Measurements from ENCODE around the gene GABRG3.

GABRG3 gene

GRCh38 chr15:27456807-27457206 lies 485.8 kb downstream of the GABRG3 start:
- in situ Hi-C loops (cut with MboI; ENCODE audit: low sequenced_read_pairs), result no loop called here

- in situ Hi-C loops (cut with MboI; ENCODE audit: low sequenced_read_pairs), result no loop called here
Observed at GRCh38 chr15:27457766-27458165, 486.8 kb downstream of the GABRG3 start.

DNA sequence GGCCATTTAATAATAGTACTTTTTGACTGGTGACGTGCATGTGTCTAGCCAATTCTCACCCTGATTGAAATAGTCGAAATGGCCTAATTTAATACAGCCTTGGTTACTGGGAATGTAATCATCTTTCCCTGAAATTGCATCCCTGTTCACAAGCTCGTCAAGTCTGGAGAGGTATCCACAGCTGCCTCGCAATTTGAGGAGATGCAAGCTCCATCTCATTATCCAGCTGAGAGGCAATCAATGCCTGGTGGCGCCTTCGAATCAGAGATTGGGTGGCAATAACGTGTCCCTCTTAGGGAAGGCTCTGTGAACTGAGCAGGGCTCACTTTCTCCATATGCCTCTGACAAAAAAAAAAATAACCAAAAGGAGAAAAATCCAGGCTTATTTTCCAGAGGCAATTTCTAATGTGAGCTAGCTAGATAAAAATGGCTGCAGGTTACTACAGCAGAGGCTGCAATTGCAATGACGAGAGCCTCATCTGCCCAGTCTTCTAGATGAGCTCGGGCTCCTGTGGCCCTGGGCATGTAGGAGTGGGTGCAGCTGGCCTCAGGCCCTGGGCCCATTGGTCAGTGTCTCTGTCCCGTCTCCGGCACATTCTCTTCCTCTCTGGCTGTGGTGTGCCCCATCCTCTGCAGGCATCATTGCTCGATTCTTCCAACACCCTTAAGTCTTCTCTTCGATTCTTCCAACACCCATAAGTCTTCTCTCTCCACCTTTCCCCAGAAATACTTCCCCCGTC lies 487.5 kb downstream of the GABRG3 start:
- in situ Hi-C loops (cut with MboI; ENCODE audit: low sequenced_read_pairs), result no loop called here

DNA sequence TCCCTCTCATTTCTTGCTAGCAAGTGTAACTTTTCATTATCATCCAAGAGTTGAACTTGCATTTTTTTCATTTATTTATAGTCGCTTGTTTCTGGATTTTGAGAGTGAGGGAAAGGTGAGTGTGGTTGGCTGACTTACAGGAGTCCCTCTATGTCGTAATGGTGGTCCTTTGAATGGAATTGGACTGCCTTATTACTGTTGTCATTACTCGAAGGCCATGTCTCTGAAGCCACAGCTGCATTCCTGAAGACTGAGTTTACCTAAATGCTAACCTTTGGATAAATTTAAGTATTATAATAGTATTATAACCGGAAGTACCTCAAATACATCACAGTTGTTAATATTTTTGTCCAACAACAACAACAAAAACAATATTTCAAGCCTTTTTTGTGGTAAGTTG lies 488.9 kb downstream of the GABRG3 start:
- in situ Hi-C loops (cut with MboI; ENCODE audit: low sequenced_read_pairs), result no loop called here

- in situ Hi-C loops (cut with MboI; ENCODE audit: low sequenced_read_pairs), result no loop called here
Observed at GRCh38 chr15:27461181-27461580, 490.2 kb downstream of the GABRG3 start.

DNA sequence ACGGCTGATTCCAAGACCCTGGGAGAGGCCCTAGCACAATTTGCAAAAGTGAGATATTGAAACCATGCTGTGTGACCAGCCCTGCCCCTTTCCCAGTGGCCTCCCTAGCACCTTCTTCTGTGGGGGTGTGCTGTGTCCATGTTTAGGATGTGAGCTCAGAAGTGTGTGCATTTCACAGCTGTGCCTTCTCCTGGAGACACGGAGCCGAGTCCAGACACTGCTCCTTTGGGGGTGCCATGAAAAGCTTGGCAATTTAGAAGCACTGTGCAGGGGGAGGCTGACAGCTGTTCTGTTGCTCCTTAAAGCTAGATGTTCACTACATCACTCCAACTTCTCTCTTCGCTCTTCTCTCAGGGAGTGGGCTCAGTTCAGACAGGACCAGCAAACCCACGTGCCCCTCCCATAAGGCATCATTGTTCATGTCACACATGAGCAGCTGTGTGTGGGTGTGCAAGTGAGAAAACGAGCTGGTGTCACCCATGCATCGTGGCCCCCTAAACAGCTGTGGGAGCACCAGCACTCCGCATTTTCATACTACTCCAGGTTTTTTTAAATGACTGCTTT lies 492.6 kb downstream of the GABRG3 start:
- in situ Hi-C loops (cut with MboI; ENCODE audit: low sequenced_read_pairs), result no loop called here

- in situ Hi-C loops (cut with MboI; ENCODE audit: low sequenced_read_pairs), result no loop called here
Observed at GRCh38 chr15:27464941-27465612, 494.1 kb downstream of the GABRG3 start.

DNA sequence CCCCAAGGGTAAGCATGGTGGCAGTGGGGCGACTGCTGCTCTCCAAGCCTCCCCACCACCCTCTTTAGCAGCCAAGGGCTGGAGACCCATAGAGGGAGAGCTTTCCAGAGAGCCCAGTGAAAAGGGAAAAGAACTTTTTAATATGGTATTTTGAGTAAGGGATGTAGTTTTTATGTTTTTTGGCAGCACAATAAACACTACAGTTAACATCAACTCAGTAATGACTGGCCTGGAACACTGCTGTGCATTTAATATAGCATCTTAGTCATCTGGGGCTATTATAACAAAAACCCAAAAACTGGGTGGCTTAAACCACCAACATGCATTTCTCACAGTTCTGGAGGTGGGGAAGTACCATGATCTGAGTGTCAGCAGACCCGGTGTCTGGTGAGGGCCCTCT lies 495.8 kb downstream of the GABRG3 start:
- in situ Hi-C loops (cut with MboI; ENCODE audit: low sequenced_read_pairs), result no loop called here

DNA sequence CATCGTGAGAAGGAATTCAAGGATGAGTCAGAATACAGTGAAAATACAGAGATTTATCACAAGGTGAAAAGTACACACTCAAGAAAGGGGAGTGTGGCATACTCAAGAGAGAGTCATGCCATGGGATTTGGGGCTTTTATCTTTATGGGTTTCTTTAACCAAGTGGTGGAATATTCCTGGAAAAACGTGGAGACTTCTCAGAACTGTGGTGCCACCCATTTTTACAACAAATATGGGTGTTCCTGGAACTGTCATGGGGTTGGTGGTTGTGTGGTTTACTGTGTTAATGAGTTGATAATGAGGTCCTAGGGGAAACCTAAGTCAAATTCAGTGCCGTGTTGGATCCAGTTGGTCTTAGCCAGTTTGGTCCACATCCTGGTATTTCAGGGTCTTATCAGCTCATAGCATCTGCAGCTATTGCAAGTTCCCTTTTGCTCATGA lies 497.2 kb downstream of the GABRG3 start:
- in situ Hi-C loops (cut with MboI; ENCODE audit: low sequenced_read_pairs), result no loop called here

- in situ Hi-C loops (cut with MboI; ENCODE audit: low sequenced_read_pairs), result no loop called here
Observed at GRCh38 chr15:27473845-27474244, 502.9 kb downstream of the GABRG3 start.

DNA sequence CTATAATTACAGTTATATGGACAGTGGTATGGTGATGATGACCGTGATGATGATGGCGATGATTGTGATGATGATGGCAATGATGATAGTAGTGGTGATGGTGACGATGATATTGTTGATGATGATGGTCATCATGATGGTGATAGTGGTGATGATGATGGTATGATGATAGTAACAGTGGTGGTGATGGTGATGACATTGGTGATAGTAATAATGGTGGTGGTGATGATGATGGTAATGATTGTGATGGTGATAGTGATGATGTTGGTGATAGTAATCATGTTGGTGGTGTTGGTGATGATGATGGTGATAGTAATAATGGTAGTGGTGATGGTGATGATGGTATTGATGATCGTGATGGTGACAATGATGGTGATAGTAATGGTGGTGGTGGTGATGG lies 504.4 kb downstream of the GABRG3 start:
- in situ Hi-C loops (cut with MboI; ENCODE audit: low sequenced_read_pairs), result no loop called here

DNA sequence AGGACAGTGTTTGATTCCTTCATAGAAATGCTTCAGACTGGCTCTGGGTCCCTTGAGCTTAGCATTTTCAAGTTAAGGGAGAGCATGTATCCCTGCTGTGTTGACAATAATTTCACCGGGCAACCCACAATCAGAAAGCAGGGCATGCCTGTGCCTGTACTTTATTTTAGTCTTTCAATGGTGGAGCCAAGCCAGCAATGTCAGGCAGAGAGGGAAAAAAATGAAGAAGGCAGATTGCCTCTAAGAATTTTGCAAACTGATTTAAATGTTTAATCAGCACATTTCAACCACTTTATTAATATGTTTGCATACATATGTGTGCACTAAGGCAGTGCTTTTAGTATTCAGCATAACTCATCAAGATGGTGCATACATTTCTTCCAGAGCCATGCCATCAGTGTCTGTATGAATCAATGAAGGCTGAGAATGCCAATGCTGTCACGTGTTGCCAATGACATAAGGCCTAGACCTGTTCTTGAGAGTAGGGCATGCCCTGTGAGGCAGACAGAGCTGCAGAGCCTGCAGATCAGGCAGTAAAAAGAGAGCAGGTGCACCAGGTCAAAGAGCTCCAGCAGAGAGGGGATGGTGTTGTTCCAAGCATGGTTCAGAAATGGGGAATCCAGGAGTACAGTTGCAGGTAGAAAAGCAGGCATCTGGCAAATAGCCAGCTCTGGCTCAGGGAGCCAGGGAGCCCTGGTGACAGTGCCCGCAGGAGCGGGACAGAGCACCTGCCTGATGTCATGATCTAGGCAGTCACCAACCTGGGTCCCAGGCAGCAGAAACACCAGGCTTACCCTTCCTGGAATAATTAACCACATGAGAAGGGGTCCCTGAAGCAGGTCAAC lies 508.5 kb downstream of the GABRG3 start:
- in situ Hi-C loops (cut with MboI; ENCODE audit: low sequenced_read_pairs), result no loop called here

- in situ Hi-C loops (cut with MboI; ENCODE audit: low sequenced_read_pairs), result no loop called here
Observed at GRCh38 chr15:27480141-27480530, 509.2 kb downstream of the GABRG3 start.

GRCh38 chr15:27480642-27481041 lies 509.7 kb downstream of the GABRG3 start:
- in situ Hi-C loops (cut with MboI; ENCODE audit: low sequenced_read_pairs), result no loop called here

DNA sequence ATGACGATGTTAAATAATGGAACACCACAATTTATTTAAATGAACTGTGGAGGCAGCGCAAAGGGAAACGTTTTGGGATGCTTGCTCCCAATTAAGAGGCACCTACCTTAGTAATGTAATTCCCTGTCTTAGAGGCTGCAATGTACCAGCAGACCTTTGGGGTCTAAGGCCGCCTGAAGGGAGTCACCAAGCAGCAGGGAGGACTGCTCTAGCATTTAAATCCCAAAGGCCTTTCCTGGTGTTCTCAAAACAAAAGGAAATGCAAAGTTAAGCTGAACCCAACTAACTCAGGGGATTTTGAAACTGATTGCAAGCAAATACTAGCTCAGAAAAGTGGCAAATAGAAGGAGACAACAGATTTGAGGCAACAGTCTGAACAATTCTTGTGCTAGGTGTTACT lies 510.8 kb downstream of the GABRG3 start:
- in situ Hi-C loops (cut with MboI; ENCODE audit: low sequenced_read_pairs), result no loop called here

GRCh38 chr15:27482287-27482686 lies 511.3 kb downstream of the GABRG3 start:
- in situ Hi-C loops (cut with MboI; ENCODE audit: low sequenced_read_pairs), result no loop called here

DNA sequence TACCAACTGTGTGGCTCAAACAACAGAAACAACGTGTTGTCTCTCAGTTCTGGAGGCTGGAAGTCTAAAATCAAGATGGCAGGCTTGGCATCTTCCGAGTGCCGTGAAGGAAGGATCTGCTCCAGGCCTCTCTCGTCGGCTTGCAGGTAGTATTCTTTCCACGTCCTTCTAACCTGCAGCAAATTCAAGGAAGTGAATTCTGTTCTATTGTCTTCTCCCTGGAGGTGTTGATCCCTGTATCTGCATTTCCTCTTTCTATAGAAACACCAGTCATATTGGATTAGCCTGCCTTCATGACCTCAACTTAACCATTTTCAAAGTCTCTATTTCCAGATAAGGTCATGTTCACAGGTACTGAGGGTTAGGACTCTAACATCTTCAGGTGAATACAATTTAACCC lies 512.1 kb downstream of the GABRG3 start:
- in situ Hi-C loops (cut with MboI; ENCODE audit: low sequenced_read_pairs), result no loop called here

DNA sequence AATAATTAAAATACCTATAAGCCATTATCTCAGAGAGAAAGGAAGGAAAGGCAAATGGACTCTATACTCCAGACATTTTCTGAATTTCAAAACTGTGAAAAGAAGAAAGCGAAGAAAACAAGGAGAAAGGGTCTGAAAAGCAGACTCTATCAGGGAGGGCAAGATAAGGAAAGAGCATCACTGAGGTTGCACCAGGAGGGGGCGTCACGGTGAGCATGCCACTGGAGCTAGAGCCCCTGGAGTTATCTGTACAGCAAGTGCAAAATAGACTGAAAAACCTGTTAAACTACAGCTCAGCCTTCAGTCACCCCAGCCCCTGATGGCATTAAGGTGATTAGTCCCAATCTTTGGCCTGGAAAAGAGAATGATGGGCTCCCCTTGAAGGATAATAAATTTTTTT lies 514.3 kb downstream of the GABRG3 start:
- in situ Hi-C loops (cut with MboI; ENCODE audit: low sequenced_read_pairs), result no loop called here

GRCh38 chr15:27486051-27486450 lies 515.1 kb downstream of the GABRG3 start:
- in situ Hi-C loops (cut with MboI; ENCODE audit: low sequenced_read_pairs), result no loop called here

DNA sequence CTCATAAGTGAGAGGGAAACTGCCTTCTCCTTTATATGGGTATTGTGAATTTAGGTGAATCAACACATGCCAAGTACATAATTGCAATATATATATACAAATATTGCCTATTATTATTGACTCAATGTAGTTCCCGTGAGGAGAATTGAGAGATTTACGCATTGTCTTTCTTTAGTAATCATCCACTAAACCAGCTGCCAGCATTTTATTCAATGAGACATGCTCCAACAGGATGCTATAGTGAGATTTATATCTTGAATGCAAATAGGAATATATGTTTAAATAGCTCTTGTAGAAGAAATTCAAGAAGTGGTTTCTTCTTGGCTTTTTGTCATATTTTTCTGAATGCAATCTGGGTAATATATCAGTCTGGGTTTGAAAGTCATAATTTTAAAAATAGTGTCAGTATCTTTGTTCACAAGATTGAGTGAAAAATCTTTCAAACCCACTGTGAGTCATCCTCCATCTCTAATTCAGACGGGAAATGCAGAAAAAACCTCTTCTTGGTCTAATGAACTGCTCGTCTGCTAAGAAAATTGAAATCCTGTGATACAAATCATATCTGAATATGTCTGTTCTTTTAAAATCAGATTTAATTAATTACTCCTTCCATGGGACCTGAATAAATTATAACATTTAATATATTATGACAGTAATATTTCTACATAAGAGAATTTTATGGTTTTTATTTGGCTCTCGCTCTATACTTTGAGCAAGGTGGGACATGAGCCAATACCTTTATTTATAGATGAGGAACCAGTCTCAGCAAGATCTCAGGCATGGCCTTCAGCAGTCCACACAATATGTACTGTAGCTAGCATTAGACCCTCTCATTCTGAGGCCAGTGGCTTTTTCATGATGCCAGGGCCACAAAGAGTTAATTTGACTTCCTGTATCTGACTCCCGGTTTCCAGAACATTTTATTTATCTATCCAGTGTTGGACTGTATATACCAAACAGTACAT lies 516.0 kb downstream of the GABRG3 start:
- in situ Hi-C loops (cut with MboI; ENCODE audit: low sequenced_read_pairs), result no loop called here

All from hTERT RPE-1 (cell line).